HuH-7.5 (cell line): ENCODE data around the gene TM4SF4.

Experiments used
- DNase-seq: peaks from one replicate; pipeline ENCODE4 v3.0.0; 2011; ENCODE audit warnings: low spot score

The TM4SF4 gene

GRCh38 chr3:149548669-149549065 lies 74.2 kb downstream of the TM4SF4 start:
- no peak for DNase-seq

- no peak for DNase-seq
Measured at GRCh38 chr3:149551500-149551899, 77.0 kb downstream of the TM4SF4 start.

DNA sequence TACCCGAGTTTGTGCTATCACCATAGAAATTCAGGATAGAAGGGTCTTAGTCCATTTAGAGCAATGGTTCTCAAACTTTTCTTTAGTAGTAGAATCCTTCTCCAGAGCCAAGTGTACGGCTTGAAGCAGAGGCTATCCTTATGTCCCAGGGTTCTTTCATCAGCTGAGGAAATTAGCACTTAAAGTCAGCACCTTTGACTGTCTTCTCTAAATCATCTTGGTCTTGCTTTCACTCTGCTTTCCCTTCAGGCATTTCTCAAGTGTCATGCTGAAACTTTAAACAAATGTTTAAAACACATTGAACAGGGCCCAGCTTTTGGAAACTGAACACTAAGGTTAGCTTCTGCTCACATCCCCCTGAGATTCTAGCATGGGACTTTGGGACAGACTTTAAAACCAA lies 78.2 kb downstream of the TM4SF4 start:
- no peak for DNase-seq
